ENCODE data around the gene LAG3.

GRCh38 chr12:6747216-6747615, 25.1 kb upstream of the LAG3 start:
- TF ChIP-seq CTCF (IDR thresholded peaks at IDR 0.05 in 4 of 5, conservative IDR thresholded peaks at IDR 0.05 in 1 of 5) (no peak), POLR2A (IDR thresholded peaks at IDR 0.05) (no peak)
